22Rv1 (cell line): ENCODE measurements around the gene KAZALD1.

Source experiments
- ZFX ChIP-seq: fragments of 450-650 bp; IDR thresholded peaks from 2 replicates; pipeline ENCODE4 v1.6.1; 2017; ENCODE audit warnings: antibody characterized with exemption, borderline replicate concordance
- TF ChIP-seq, protein P1 (sequence below): fragments of 450-650 bp; IDR thresholded peaks from 2 replicates; pipeline ENCODE4 v1.5.1; 2017; ENCODE audit warnings: mild to moderate bottlenecking

DNA sequence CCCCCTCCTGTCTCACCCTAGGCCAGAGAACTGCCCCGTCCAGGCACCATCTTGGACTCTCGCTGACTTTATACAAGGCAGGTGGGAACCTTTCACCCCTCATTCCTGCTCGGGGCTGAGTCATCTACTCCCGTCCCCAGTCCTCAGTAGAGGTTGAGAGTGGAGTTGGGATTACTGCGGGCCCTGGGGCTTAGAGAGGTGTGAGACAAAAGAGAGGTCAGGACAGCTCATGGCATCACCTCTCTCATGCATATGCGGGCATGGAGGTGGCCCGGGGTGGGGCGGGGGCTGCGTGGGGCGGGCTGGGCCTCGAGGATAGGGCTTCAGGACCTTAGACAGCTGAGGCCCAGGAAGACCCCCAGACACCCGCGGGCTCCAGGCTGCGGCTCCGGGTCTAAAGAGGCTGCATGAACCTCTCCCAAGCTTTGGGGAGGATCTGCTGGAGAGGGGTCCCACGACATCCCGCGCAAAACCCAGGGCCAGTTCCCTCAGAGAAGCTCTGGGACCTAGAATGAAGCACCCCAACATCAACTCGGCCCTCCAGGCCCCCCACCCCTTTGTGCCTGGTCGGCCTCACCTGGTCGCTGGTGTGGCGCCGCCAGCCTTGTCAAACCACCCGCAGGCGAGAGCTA is 31.2 kb upstream of the KAZALD1 start:
- TF ChIP-seq, protein P1, sequence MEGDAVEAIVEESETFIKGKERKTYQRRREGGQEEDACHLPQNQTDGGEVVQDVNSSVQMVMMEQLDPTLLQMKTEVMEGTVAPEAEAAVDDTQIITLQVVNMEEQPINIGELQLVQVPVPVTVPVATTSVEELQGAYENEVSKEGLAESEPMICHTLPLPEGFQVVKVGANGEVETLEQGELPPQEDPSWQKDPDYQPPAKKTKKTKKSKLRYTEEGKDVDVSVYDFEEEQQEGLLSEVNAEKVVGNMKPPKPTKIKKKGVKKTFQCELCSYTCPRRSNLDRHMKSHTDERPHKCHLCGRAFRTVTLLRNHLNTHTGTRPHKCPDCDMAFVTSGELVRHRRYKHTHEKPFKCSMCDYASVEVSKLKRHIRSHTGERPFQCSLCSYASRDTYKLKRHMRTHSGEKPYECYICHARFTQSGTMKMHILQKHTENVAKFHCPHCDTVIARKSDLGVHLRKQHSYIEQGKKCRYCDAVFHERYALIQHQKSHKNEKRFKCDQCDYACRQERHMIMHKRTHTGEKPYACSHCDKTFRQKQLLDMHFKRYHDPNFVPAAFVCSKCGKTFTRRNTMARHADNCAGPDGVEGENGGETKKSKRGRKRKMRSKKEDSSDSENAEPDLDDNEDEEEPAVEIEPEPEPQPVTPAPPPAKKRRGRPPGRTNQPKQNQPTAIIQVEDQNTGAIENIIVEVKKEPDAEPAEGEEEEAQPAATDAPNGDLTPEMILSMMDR, result no peak
- TF ChIP-seq ZFX, result no peak
